Activated naive CD8-positive, alpha-beta T cell (primary cell): Measurements from ENCODE around the gene FIBP.
A peak's percentile ranks its signal among the peaks of the same experiment; 100 is the strongest.

Experiments
- H3K27ac Mint-ChIP-seq: one replicate; pipeline ENCODE4 v1.8.0; 2021; ENCODE audit warnings: mixed read lengths
- H3K27me3 Mint-ChIP-seq: one replicate; pipeline ENCODE4 v1.8.0; 2021; ENCODE audit warnings: mixed read lengths
- H3K36me3 Mint-ChIP-seq: one replicate; pipeline ENCODE4 v1.8.0; 2021; ENCODE audit warnings: mixed read lengths
- H3K4me1 Mint-ChIP-seq: one replicate; pipeline ENCODE4 v1.8.0; 2021; ENCODE audit warnings: low read depth, mixed read lengths
- H3K4me3 Mint-ChIP-seq: one replicate; pipeline ENCODE4 v1.8.0; 2021; ENCODE audit warnings: mild to moderate bottlenecking, mixed read lengths
- H3K9me3 Mint-ChIP-seq: one replicate; pipeline ENCODE4 v1.8.0; 2021; ENCODE audit warnings: low read depth, mixed read lengths

FIBP gene

GRCh38 chr11:65872586-65873317, 15.5 kb downstream of the FIBP start, which contains the start of gene EFEMP2:
Gene EFEMP2, minus strand, starts transcription at chr11:65872800. Its CDS starts 446 bp downstream, at chr11:65872354.
- Mint-ChIP-seq H3K36me3 (no peaks in the 10 kb centered on the region), H3K27ac (peak within 1 kb of the TSS; percentile 77), H3K4me1 (peaks cover 40% of the 10 kb centered on the region), H3K27me3 (no peaks in the 10 kb centered on the region), H3K9me3 (no peaks in the 10 kb centered on the region), H3K4me3 (peak within 1 kb of the TSS; percentile 90)

GRCh38 chr11:65871811-65872548, 16.3 kb downstream of the FIBP start:
- no peaks in the 10 kb centered on the region for H3K9me3 Mint-ChIP-seq
- peaks cover 41% of the 10 kb centered on the region for H3K4me1 Mint-ChIP-seq
- no peaks in the 10 kb centered on the region for H3K27me3 Mint-ChIP-seq
- H3K27ac Mint-ChIP-seq: peak overlapping the region; percentile 46
- peak overlapping the region; percentile 35 for H3K4me3 Mint-ChIP-seq
- no peaks in the 10 kb centered on the region for H3K36me3 Mint-ChIP-seq

- Mint-ChIP-seq H3K4me1 (peaks cover 31% of the 10 kb centered on the region), H3K36me3 (no peaks in the 10 kb centered on the region), H3K27me3 (no peaks in the 10 kb centered on the region), H3K9me3 (no peaks in the 10 kb centered on the region), H3K4me3 (peak overlapping the region; percentile 35), H3K27ac (no peak overlapping the region)
These were observed 17.3 kb downstream of the FIBP start for GRCh38 chr11:65870706-65871681.

- peak overlapping the region; percentile 35 for H3K4me3 Mint-ChIP-seq
- H3K27ac Mint-ChIP-seq: no peak overlapping the region
- H3K4me1 Mint-ChIP-seq: peaks cover 31% of the 10 kb centered on the region
These were observed 18.0 kb downstream of the FIBP start for GRCh38 chr11:65870307-65870658.

GRCh38 chr11:65869643-65870306, 18.5 kb downstream of the FIBP start:
- no peak overlapping the region for H3K27ac Mint-ChIP-seq
- no peaks in the 10 kb centered on the region for H3K36me3 Mint-ChIP-seq
- peaks cover 31% of the 10 kb centered on the region for H3K4me1 Mint-ChIP-seq
- no peak overlapping the region for H3K4me3 Mint-ChIP-seq
- no peaks in the 10 kb centered on the region for H3K9me3 Mint-ChIP-seq
- no peaks in the 10 kb centered on the region for H3K27me3 Mint-ChIP-seq

More at GRCh38 chr11:65870307-65870658, 18.0 kb downstream of the FIBP start:
- no peaks in the 10 kb centered on the region for H3K27me3 Mint-ChIP-seq
- H3K36me3 Mint-ChIP-seq: no peaks in the 10 kb centered on the region
- H3K9me3 Mint-ChIP-seq: no peaks in the 10 kb centered on the region

- Mint-ChIP-seq H3K9me3 (no peaks in the 10 kb centered on the region), H3K4me1 (peaks cover 30% of the 10 kb centered on the region), H3K4me3 (no peak overlapping the region), H3K36me3 (no peaks in the 10 kb centered on the region), H3K27ac (no peak overlapping the region), H3K27me3 (no peaks in the 10 kb centered on the region)
These were observed 19.4 kb downstream of the FIBP start for GRCh38 chr11:65868907-65869306.

GRCh38 chr11:65868076-65868667, 20.1 kb downstream of the FIBP start:
- H3K9me3 Mint-ChIP-seq: no peaks in the 10 kb centered on the region
- H3K36me3 Mint-ChIP-seq: no peaks in the 10 kb centered on the region
- no peaks in the 10 kb centered on the region for H3K27me3 Mint-ChIP-seq
- no peak overlapping the region for H3K4me3 Mint-ChIP-seq
- H3K4me1 Mint-ChIP-seq: peaks cover 22% of the 10 kb centered on the region
- H3K27ac Mint-ChIP-seq: no peak overlapping the region

- H3K9me3 Mint-ChIP-seq: no peaks in the 10 kb centered on the region
- H3K27ac Mint-ChIP-seq: no peak overlapping the region
- H3K27me3 Mint-ChIP-seq: no peaks in the 10 kb centered on the region
- peaks cover 23% of the 10 kb centered on the region for H3K4me1 Mint-ChIP-seq
- no peaks in the 10 kb centered on the region for H3K36me3 Mint-ChIP-seq
- no peak overlapping the region for H3K4me3 Mint-ChIP-seq
These were observed 20.8 kb downstream of the FIBP start for GRCh38 chr11:65867284-65868071.

GRCh38 chr11:65866509-65867283, 21.6 kb downstream of the FIBP start:
- no peaks in the 10 kb centered on the region for H3K9me3 Mint-ChIP-seq
- no peaks in the 10 kb centered on the region for H3K27me3 Mint-ChIP-seq
- H3K36me3 Mint-ChIP-seq: no peaks in the 10 kb centered on the region
- no peak overlapping the region for H3K4me3 Mint-ChIP-seq
- H3K27ac Mint-ChIP-seq: no peak overlapping the region
- peaks cover 24% of the 10 kb centered on the region for H3K4me1 Mint-ChIP-seq

GRCh38 chr11:65865550-65866172, 22.6 kb downstream of the FIBP start:
- H3K27me3 Mint-ChIP-seq: no peaks in the 10 kb centered on the region
- no peaks in the 10 kb centered on the region for H3K9me3 Mint-ChIP-seq
- no peak overlapping the region for H3K27ac Mint-ChIP-seq
- H3K4me1 Mint-ChIP-seq: peaks cover 22% of the 10 kb centered on the region
- no peak overlapping the region for H3K4me3 Mint-ChIP-seq
- no peaks in the 10 kb centered on the region for H3K36me3 Mint-ChIP-seq

- Mint-ChIP-seq H3K27me3 (no peaks in the 10 kb centered on the region), H3K27ac (no peak overlapping the region), H3K9me3 (no peaks in the 10 kb centered on the region), H3K36me3 (no peaks in the 10 kb centered on the region), H3K4me1 (peaks cover 22% of the 10 kb centered on the region), H3K4me3 (no peak overlapping the region)
These were observed 23.4 kb downstream of the FIBP start for GRCh38 chr11:65864706-65865471.
